Stimulated activated memory B cell treated with anti-CD40 and anti-IgM and Interleukin-4, amounts not matched to agents 10 μg/mL and 1 μg/mL and 100 μg/mL, for 72 hours (primary cell): Measurements from ENCODE around the gene FNIP2.
"Not testable (repeated sequence)": the region's sequence is repeated elsewhere in the genome, so short reads cannot be mapped to it uniquely, and the experiment has no call there.

Experiments
- ATAC-seq: fragments of 150-1000 bp; cut with Tn5 transposase; 2 replicates; pipeline ENCODE4 v1.10.0; 2021
- H3K27ac Mint-ChIP-seq: one replicate; pipeline ENCODE4 v1.8.0; 2022; ENCODE audit warnings: mild to moderate bottlenecking, mixed read lengths
- H3K27me3 Mint-ChIP-seq: one replicate; pipeline ENCODE4 v1.8.0; 2022; ENCODE audit warnings: mixed read lengths
- H3K36me3 Mint-ChIP-seq: one replicate; pipeline ENCODE4 v1.8.0; 2022; ENCODE audit warnings: mixed read lengths
- H3K4me1 Mint-ChIP-seq: one replicate; pipeline ENCODE4 v1.8.0; 2022; ENCODE audit warnings: mixed read lengths
- H3K4me3 Mint-ChIP-seq: one replicate; pipeline ENCODE4 v1.8.0; 2022; ENCODE audit warnings: mild to moderate bottlenecking, moderate library complexity, mixed read lengths
- H3K9me3 Mint-ChIP-seq: one replicate; pipeline ENCODE4 v1.8.0; 2022; ENCODE audit warnings: mixed read lengths

The FNIP2 gene

DNA sequence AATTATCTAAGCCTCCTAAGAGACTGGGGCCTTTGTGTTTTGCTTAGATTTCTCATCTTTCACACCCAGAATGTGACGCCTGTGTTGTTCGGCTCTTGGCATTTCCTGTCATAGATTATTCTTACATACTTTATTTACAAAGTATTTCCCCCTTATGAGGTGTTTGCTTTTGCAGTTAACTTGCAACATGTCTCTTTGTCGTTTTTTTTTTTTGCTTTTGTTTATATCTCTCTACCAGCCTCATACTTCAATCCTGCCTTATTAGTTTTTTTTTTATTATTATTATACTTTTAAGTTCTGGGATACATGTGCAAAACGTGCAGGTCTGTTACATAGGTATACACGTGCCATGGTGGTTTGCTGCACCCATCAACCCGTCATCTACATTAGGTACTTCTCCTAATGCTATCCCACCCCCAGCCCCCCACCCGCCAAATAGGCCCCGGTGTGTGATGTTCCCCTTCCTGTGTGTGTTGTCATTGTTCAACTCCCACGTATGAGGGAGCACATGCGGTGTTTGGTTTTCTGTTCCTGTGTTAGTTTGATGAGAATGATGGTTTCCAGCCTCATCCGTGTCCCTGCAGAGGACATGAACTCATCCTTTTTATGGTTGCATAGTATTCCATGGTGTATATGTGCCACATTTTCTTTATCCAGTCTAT, 127.9 kb downstream of the FNIP2 start:
- H3K4me1 Mint-ChIP-seq, ATAC-seq, H3K36me3 Mint-ChIP-seq: not testable (repeated sequence)

DNA sequence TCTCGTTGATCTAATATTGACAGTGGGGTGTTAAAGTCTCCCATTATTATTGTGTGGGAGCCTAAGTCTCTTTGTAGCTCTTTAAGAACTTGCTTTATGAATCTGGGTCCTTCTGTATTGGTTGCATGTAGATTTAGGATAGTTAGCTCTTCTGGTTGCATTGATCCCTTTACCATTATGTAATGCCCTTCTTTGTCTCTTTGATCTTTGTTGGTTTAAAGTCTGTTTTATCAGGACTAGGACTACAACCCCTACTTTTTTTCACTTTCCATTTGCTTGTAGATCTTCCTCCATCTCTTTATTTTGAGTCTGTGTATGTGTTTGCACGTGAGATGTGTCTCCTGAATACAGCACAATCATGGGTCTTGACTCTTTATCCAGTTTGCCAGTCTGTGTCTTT, 131.6 kb downstream of the FNIP2 start:
- H3K4me1 Mint-ChIP-seq, H3K36me3 Mint-ChIP-seq, ATAC-seq, H3K27ac Mint-ChIP-seq, H3K4me3 Mint-ChIP-seq, H3K9me3 Mint-ChIP-seq: not testable (repeated sequence)
- H3K27me3 Mint-ChIP-seq = peaks cover 11% of the 10 kb centered on the region

More for the DNA sequence above, 127.9 kb downstream of the FNIP2 start:
- not testable (repeated sequence) for H3K9me3 Mint-ChIP-seq, H3K27me3 Mint-ChIP-seq, H3K4me3 Mint-ChIP-seq, H3K27ac Mint-ChIP-seq

DNA sequence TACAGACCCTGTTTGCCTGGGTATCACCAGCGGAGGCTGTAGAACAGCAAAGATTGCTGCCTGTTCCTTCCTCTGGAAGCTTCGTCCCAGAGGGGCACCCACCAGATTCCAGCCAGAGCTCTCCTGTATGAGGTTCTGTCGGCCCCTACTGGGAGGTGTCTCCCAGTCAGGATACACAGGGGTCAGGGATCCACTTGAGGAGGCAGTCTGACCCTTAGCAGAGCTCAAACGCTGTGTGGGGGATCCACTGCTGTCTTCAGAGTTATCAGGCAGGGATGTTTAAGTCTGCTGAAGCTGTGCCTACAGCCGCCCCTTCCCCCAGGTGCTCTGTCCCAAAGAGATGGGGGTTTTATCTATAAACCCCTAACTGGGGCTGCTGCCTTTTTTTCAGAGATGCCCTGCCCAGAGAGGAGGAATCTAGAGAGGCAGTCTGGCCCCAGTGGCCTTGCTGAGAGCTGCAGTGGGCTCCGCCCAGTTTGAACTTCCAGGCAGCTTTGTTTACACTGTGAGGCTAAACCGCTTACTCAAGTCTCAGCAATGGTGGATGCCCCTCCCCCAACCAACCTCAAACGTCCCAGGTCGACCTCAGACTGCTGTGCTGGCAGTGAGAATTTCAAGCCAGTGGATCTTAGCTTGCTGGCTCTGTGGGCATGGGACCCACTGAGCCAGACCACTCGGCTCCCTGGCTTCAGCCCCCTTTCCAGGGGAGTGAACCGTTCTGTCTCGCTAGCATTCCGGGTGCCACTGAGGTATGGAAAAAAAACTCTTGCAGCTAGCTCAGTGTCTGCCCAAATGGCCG, 133.7 kb downstream of the FNIP2 start:
- peaks cover 18% of the 10 kb centered on the region for H3K27me3 Mint-ChIP-seq
- ATAC-seq, H3K27ac Mint-ChIP-seq, H3K4me3 Mint-ChIP-seq, H3K4me1 Mint-ChIP-seq, H3K9me3 Mint-ChIP-seq, H3K36me3 Mint-ChIP-seq: not testable (repeated sequence)

DNA sequence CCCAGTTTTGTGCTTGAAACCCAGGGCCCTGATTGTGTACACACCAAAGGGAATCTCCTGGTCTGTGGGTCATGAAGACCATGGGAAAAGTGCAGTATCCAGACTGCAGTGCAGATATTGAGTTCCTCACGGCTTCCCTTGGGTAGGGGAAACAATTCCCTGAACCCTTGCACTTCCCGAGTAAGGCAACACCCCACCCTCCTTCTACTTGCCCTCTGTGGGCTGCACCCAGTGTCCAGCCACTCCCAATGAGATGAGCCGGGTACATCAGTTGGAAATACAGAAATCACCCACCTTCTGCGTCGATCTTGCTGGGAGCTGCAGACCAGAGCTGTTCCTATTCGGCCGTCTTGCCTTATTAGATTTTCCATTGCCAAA, 134.2 kb downstream of the FNIP2 start:
- no peak overlapping the region for H3K4me3 Mint-ChIP-seq
- ATAC-seq = no peak
- H3K27me3 Mint-ChIP-seq = peaks cover 18% of the 10 kb centered on the region
- peaks cover 7% of the 10 kb centered on the region for H3K4me1 Mint-ChIP-seq
- H3K27ac Mint-ChIP-seq = no peak overlapping the region
- H3K36me3 Mint-ChIP-seq = no peaks in the 10 kb centered on the region
- H3K9me3 Mint-ChIP-seq = peaks cover 5% of the 10 kb centered on the region

DNA sequence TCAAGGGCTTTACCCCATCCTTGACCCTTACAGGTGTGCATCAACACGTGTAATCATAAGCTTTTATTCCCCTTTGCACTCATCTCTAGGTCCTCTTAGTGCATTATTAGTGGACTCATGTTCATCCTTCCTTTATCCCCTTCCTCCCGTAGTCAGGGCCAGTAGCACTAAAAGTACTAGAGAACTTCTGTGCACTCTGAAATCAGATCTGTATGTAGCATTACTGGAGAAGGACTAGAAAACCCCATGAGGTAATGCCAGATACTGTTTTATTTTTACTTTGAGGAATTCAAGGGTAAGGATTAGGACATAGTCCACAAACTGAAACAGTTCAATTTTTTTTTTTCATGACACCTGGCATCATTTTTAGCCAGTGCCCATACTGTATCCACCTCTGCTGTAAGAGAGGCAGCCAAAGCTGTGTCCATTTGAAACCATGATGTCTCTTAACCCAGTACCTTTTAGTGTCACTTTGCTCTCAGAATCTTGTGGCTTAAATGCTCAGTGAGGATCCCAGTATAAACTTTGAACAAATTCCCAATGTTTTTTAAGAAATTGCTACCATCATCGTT, 134.7 kb downstream of the FNIP2 start:
- H3K4me1 Mint-ChIP-seq = peaks cover 7% of the 10 kb centered on the region
- H3K4me3 Mint-ChIP-seq = no peak overlapping the region
- peaks cover 18% of the 10 kb centered on the region for H3K27me3 Mint-ChIP-seq
- H3K9me3 Mint-ChIP-seq = peaks cover 2% of the 10 kb centered on the region
- no peak overlapping the region for H3K27ac Mint-ChIP-seq
- ATAC-seq = no peak
- no peaks in the 10 kb centered on the region for H3K36me3 Mint-ChIP-seq

DNA sequence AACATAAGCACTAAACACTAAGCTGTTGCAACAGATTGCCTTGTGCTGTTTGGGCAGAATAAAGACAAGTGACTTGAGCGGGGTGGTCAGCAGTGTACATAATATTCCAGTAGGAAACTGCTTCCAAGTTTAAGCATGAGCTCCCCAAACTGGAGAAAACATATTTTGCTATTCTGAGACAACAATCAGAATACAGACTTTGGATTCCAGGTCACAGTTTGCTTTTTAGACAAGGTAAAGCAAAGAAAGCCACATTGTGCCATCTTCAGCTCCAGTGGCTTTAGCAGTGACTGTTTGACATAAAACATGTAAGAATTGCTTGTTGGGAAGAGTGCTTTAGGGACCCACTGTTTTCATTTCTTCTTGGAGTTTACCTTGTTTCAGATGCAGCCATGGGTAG, 136.0 kb downstream of the FNIP2 start:
- no peaks in the 10 kb centered on the region for H3K36me3 Mint-ChIP-seq
- H3K4me1 Mint-ChIP-seq = peaks cover 7% of the 10 kb centered on the region
- ATAC-seq = no peak
- no peaks in the 10 kb centered on the region for H3K9me3 Mint-ChIP-seq
- H3K27me3 Mint-ChIP-seq = peaks cover 18% of the 10 kb centered on the region
- H3K27ac Mint-ChIP-seq = no peak overlapping the region
- no peak overlapping the region for H3K4me3 Mint-ChIP-seq

DNA sequence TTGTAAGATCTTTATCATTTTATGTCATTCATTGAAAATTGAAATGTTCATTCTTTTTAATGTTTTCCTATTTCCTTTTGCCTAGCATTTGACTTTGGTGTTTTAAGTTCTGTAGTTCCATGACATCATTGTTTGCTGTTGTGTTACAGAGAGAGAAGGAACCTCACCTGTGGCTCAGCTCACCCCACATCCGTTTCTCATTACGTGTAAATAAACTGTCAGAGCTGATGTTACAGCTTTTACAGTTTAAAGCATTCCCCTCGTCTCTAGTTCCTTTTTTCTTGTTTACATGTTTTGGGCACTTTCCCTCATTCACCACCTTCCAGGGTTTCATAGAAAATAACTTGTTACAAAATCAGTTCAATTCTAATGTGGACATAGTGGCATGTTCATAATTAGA, 137.2 kb downstream of the FNIP2 start:
- Mint-ChIP-seq H3K27ac (no peak overlapping the region), H3K4me1 (peaks cover 7% of the 10 kb centered on the region), H3K36me3 (no peaks in the 10 kb centered on the region), H3K27me3 (peaks cover 28% of the 10 kb centered on the region), H3K9me3 (no peaks in the 10 kb centered on the region), H3K4me3 (no peak overlapping the region)
- ATAC-seq = no peak

DNA sequence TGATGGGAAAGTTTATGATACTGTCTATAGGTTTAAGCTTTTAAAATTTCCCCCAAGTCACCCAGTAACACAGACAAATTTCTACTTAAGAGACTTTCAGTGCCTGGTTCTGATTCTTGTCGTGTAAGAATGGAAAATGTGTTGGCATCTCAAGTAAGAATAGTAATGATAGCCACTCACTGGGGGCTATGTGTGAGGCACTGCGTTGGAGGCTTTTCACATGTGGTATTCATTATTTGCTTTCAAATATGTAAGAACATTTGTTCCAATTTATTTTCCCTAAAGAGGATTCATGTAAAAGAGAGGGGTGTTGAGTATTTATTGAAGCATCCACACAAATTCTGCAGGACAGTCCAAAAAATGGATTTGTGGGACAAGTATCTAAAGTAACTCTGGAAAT, 143.6 kb downstream of the FNIP2 start:
- no peak for ATAC-seq
- Mint-ChIP-seq H3K27ac (no peak overlapping the region), H3K36me3 (no peaks in the 10 kb centered on the region), H3K27me3 (peaks cover 59% of the 10 kb centered on the region), H3K4me1 (no peaks in the 10 kb centered on the region), H3K4me3 (no peak overlapping the region), H3K9me3 (no peaks in the 10 kb centered on the region)

DNA sequence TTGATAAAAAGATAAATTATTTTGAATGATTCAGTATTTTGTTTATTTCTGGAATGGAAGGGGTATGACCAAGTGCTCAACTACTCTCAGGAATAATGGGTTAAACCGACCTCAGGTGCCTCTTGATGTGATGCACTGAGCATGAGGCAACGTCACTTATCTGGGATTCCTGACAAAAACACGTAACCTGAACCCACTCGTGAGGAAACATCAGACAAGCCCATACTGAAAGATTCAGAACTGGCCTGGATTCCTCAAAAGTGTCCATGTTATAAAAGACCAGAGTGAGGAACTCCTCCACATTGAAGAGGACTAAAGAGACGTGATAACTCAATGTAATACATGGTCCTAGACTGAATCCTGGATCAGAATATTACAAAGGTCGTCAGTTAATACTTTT, 144.0 kb downstream of the FNIP2 start:
- Mint-ChIP-seq H3K9me3 (no peaks in the 10 kb centered on the region), H3K4me3 (no peak overlapping the region), H3K27me3 (peaks cover 64% of the 10 kb centered on the region), H3K4me1 (no peaks in the 10 kb centered on the region), H3K36me3 (no peaks in the 10 kb centered on the region), H3K27ac (no peak overlapping the region)
- ATAC-seq = no peak

DNA sequence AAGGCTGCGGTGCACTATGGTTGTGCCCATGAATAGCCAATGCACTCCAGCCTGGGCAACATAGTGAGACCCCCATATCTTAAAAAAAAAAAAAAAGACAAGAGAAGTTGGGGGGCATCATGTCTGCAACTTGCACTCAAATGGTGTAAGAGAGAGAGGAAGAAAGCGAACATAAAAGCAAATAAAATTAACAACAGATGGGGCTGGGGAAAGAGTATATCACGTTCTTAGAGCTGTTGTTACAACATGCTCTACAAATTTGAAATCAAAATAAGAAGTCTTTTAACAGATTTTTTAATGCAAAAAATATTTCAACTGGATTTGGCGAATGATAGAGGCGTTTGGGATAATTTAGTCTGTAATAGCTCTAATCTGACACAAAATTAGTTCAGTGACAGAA, 144.9 kb downstream of the FNIP2 start:
- Mint-ChIP-seq H3K27me3 (peaks cover 65% of the 10 kb centered on the region), H3K4me3 (no peak overlapping the region), H3K4me1 (no peaks in the 10 kb centered on the region), H3K27ac (no peak overlapping the region), H3K9me3 (no peaks in the 10 kb centered on the region), H3K36me3 (no peaks in the 10 kb centered on the region)
- no peak for ATAC-seq

DNA sequence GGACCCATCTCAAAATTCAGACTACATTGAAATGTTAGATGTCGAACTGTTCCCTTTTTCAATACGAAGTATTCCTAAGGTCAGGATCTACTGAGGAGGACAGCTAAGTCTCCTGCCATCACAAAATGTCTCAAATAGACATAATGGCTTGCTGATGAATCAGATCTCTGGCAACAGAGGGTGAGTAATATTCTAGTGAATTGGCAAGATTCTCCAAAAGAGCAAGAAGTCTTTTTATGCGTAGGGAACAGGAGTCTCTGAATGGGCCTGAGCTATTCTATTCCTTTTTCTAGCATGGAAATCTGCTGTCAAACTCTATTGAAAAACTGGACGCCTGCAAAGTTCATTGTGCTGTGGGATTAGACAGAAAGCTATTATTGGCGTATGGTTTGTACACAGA, 145.4 kb downstream of the FNIP2 start:
- no peak for ATAC-seq
- Mint-ChIP-seq H3K4me3 (no peak overlapping the region), H3K27me3 (peaks cover 65% of the 10 kb centered on the region), H3K36me3 (no peaks in the 10 kb centered on the region), H3K4me1 (no peaks in the 10 kb centered on the region), H3K9me3 (no peaks in the 10 kb centered on the region), H3K27ac (no peak overlapping the region)

DNA sequence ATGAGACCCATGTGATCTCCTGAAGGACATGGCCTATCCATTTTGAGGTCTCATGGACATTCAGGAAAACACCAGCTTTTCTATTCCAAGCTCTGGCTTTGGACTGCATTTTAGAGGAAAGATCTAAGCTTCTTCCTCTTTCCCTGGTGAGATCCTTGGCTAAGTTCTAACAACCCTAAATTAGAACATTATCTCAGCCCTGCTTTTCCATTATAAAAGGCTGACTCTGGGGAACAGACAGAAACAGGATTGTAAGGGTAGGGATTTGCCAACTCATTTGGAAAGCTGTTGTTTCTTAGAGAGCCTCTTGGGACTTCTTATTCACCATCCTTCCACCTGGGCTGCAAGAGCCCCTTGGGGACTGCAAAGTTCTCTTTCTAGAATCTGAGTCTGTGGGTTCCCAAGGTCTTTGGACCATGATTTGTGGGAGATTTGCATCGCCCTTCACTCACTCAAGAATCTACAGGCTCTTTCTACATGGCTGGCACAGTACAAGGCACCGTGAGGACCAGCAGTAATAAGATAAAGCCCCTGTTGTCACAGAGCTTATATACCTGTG, 146.9 kb downstream of the FNIP2 start:
- Mint-ChIP-seq H3K27ac (no peak overlapping the region), H3K4me3 (no peak overlapping the region), H3K4me1 (no peaks in the 10 kb centered on the region), H3K36me3 (no peaks in the 10 kb centered on the region), H3K27me3 (peaks cover 58% of the 10 kb centered on the region), H3K9me3 (peaks cover 2% of the 10 kb centered on the region)
- ATAC-seq = no peak

DNA sequence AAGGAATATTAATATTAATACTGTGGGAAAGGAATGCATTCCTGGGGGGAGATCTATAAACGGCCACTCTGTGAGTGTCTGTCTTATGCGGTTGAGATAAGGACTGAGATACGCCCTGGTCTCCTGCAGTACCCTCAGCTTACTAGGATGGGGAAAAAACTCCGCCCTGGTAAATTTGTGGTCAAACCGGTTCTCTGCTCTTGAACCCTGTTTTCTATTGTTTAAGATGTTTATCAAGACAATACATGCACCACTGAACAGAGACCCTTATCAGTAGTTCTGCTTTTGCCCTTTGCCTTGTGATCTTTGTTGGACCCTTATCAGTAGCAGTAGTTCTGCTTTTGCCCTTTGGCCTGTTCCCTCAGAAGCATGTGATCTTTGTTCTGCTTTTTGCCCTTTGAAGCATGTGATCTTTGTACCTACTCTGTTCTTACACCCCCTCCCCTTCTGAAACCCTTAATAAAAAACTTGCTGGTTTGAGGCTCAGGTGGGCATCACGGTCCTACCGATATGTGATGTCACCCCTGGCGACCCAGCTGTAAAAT, 151.7 kb downstream of the FNIP2 start:
- not testable (repeated sequence) for H3K27ac Mint-ChIP-seq, ATAC-seq, H3K4me3 Mint-ChIP-seq, H3K4me1 Mint-ChIP-seq, H3K36me3 Mint-ChIP-seq
- peaks cover 11% of the 10 kb centered on the region for H3K9me3 Mint-ChIP-seq
- peaks cover 20% of the 10 kb centered on the region for H3K27me3 Mint-ChIP-seq

DNA sequence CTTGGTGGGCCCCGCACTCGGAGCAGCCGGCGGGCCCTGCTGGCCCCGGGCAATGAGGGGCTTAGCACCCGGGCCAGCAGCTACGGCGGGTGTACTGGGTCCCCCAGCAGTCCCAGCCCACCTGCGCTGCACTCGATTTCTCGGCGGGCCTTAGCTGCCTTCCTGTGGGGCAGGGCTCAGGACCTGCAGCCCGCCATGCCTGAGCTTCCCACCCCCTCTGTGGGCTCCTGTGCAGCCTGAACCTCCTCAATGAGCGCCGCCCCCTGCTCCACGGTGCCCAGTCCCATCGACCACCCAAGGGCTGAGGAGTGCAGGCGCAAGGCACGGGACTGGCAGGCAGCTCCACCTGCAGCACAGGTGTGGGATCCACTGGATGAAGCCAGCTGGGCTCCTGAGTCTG, 158.9 kb downstream of the FNIP2 start:
- ATAC-seq, H3K9me3 Mint-ChIP-seq, H3K27me3 Mint-ChIP-seq, H3K4me1 Mint-ChIP-seq, H3K36me3 Mint-ChIP-seq, H3K4me3 Mint-ChIP-seq, H3K27ac Mint-ChIP-seq: not testable (repeated sequence)

DNA sequence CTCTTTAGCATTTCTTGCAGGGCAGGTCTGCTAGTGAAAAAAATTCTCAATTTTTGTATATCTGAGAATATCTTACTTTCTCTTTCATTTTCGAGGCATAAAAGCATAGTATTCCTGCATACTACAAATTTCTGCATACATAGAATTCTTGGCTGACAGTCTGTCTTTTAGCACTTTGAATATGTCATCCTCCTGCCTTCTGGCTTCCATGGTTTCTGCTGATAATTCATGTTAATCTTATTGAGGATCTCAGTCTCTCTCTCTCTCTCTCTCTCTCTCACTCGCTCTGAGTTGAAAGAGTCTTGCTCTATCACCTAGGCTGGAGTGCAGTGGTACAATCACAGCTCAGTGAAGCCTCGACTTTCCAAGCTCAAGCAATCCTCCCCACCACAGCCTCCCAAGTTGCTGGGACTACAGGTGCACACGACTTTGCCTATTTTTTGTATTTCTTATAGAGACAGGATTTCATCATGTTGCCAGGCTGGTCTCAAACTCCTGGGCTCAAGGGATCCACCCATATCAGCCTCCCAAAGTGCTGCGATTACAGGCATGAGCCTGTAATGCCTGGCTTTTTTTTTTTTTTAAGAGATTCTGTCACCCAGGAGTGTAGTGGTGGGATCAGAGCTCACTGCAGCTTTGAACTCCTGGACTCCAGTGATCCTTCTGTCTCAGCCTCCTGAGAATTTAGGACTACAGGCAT, 161.3 kb downstream of the FNIP2 start:
- Mint-ChIP-seq H3K9me3 (no peaks in the 10 kb centered on the region), H3K36me3 (no peaks in the 10 kb centered on the region), H3K27ac (no peak overlapping the region), H3K27me3 (no peaks in the 10 kb centered on the region), H3K4me3 (peak overlapping the region; percentile 1), H3K4me1 (peaks cover 6% of the 10 kb centered on the region)
- no peak for ATAC-seq
